ENCODE results near the gene RRBP1.
A peak's percentile ranks its signal among the peaks of the same experiment; 100 is the strongest.

RRBP1 gene

GRCh38 chr20:17584689-17585088, 97.4 kb downstream of the RRBP1 start:
- no peaks in the 10 kb centered on the region for H3K27me3 ChIP-seq (ENCODE audit: control insufficient read depth in 1 of 2, insufficient read depth in 2 of 2, low read length in 2 of 2)
- H3K27ac ChIP-seq (ENCODE audit: low read depth, low read length), result no peak overlapping the region
- no peaks in the 10 kb centered on the region for H3K9me3 ChIP-seq (ENCODE audit: control insufficient read depth in 1 of 2, low read length in 2 of 2)
- H3K4me3 ChIP-seq (ENCODE audit: low read depth in 1 of 2, low read length in 2 of 2), result no peak overlapping the region
- no peak overlapping the region for H3K9ac ChIP-seq (ENCODE audit: low read depth in 1 of 2, low read length in 2 of 2)
- peaks cover 7 to 14% of the 10 kb centered on the region in 2 donors for H3K4me1 ChIP-seq (ENCODE audit: control insufficient read depth in 1 of 2, insufficient read depth in 2 of 2, low read length in 2 of 2)
- H3K36me3 ChIP-seq (ENCODE audit: control insufficient read depth in 1 of 2, insufficient read depth in 2 of 2, low read length in 2 of 2), result no peaks in the 10 kb centered on the region

GRCh38 chr20:17583126-17583525, 98.9 kb downstream of the RRBP1 start:
- Histone ChIP-seq H3K27me3 (ENCODE audit: control insufficient read depth in 1 of 2, insufficient read depth in 2 of 2, low read length in 2 of 2) (no peaks in the 10 kb centered on the region), H3K9me3 (ENCODE audit: control insufficient read depth in 1 of 2, low read length in 2 of 2) (no peaks in the 10 kb centered on the region), H3K36me3 (ENCODE audit: control insufficient read depth in 1 of 2, insufficient read depth in 2 of 2, low read length in 2 of 2) (no peaks in the 10 kb centered on the region), H3K9ac (ENCODE audit: low read depth in 1 of 2, low read length in 2 of 2) (no peak overlapping the region), H3K27ac (ENCODE audit: low read depth, low read length) (no peak overlapping the region), H3K4me1 (ENCODE audit: control insufficient read depth in 1 of 2, insufficient read depth in 2 of 2, low read length in 2 of 2) (peaks cover 7 to 16% of the 10 kb centered on the region in 2 donors), H3K4me3 (ENCODE audit: low read depth in 1 of 2, low read length in 2 of 2) (no peak overlapping the region)

GRCh38 chr20:17580895-17581294, 101.1 kb downstream of the RRBP1 start:
- Histone ChIP-seq H3K27ac (ENCODE audit: low read depth, low read length) (no peak overlapping the region), H3K9ac (ENCODE audit: low read depth in 1 of 2, low read length in 2 of 2) (no peak overlapping the region), H3K4me1 (ENCODE audit: control insufficient read depth in 1 of 2, insufficient read depth in 2 of 2, low read length in 2 of 2) (peaks cover 7 to 10% of the 10 kb centered on the region in 2 donors), H3K36me3 (ENCODE audit: control insufficient read depth in 1 of 2, insufficient read depth in 2 of 2, low read length in 2 of 2) (no peaks in the 10 kb centered on the region), H3K4me3 (ENCODE audit: low read depth in 1 of 2, low read length in 2 of 2) (no peak overlapping the region), H3K9me3 (ENCODE audit: control insufficient read depth in 1 of 2, low read length in 2 of 2) (no peaks in the 10 kb centered on the region), H3K27me3 (ENCODE audit: control insufficient read depth in 1 of 2, insufficient read depth in 2 of 2, low read length in 2 of 2) (no peaks in the 10 kb centered on the region)

- H3K4me1 ChIP-seq (ENCODE audit: control insufficient read depth in 1 of 2, insufficient read depth in 2 of 2, low read length in 2 of 2), result peaks cover 0 to 3% of the 10 kb centered on the region in 2 donors
- no peak overlapping the region for H3K9ac ChIP-seq (ENCODE audit: low read depth in 1 of 2, low read length in 2 of 2)
- no peaks in the 10 kb centered on the region for H3K27me3 ChIP-seq (ENCODE audit: control insufficient read depth in 1 of 2, insufficient read depth in 2 of 2, low read length in 2 of 2)
- no peaks in the 10 kb centered on the region for H3K36me3 ChIP-seq (ENCODE audit: control insufficient read depth in 1 of 2, insufficient read depth in 2 of 2, low read length in 2 of 2)
- H3K9me3 ChIP-seq (ENCODE audit: control insufficient read depth in 1 of 2, low read length in 2 of 2), result no peaks in the 10 kb centered on the region
- no peak overlapping the region for H3K27ac ChIP-seq (ENCODE audit: low read depth, low read length)
- H3K4me3 ChIP-seq (ENCODE audit: low read depth in 1 of 2, low read length in 2 of 2), result no peak overlapping the region
Measured at GRCh38 chr20:17579369-17580039, 102.5 kb downstream of the RRBP1 start.

- no peaks in the 10 kb centered on the region for H3K27me3 ChIP-seq (ENCODE audit: control insufficient read depth in 1 of 2, insufficient read depth in 2 of 2, low read length in 2 of 2)
- no peaks in the 10 kb centered on the region for H3K36me3 ChIP-seq (ENCODE audit: control insufficient read depth in 1 of 2, insufficient read depth in 2 of 2, low read length in 2 of 2)
- H3K9me3 ChIP-seq (ENCODE audit: control insufficient read depth in 1 of 2, low read length in 2 of 2), result no peaks in the 10 kb centered on the region
- H3K9ac ChIP-seq (ENCODE audit: low read depth in 1 of 2, low read length in 2 of 2), result no peak overlapping the region
- H3K27ac ChIP-seq (ENCODE audit: low read depth, low read length), result no peak overlapping the region
- no peak overlapping the region for H3K4me3 ChIP-seq (ENCODE audit: low read depth in 1 of 2, low read length in 2 of 2)
- H3K4me1 ChIP-seq (ENCODE audit: control insufficient read depth in 1 of 2, insufficient read depth in 2 of 2, low read length in 2 of 2), result peaks cover under 1 to 14% of the 10 kb centered on the region in 2 donors
Measured at GRCh38 chr20:17576215-17576614, 105.8 kb downstream of the RRBP1 start.

GRCh38 chr20:17573463-17573862, 108.6 kb downstream of the RRBP1 start:
- no peaks in the 10 kb centered on the region for H3K27me3 ChIP-seq (ENCODE audit: control insufficient read depth in 1 of 2, insufficient read depth in 2 of 2, low read length in 2 of 2)
- no peak overlapping the region for H3K27ac ChIP-seq (ENCODE audit: low read depth, low read length)
- H3K9me3 ChIP-seq (ENCODE audit: control insufficient read depth in 1 of 2, low read length in 2 of 2), result no peaks in the 10 kb centered on the region
- no peak overlapping the region for H3K9ac ChIP-seq (ENCODE audit: low read depth in 1 of 2, low read length in 2 of 2)
- H3K4me1 ChIP-seq (ENCODE audit: control insufficient read depth in 1 of 2, insufficient read depth in 2 of 2, low read length in 2 of 2), result peaks cover 7 to 19% of the 10 kb centered on the region in 2 donors
- H3K36me3 ChIP-seq (ENCODE audit: control insufficient read depth in 1 of 2, insufficient read depth in 2 of 2, low read length in 2 of 2), result no peaks in the 10 kb centered on the region
- H3K4me3 ChIP-seq (ENCODE audit: low read depth in 1 of 2, low read length in 2 of 2), result no peak overlapping the region

GRCh38 chr20:17572034-17572638, 109.9 kb downstream of the RRBP1 start:
- H3K4me3 ChIP-seq (ENCODE audit: low read depth in 1 of 2, low read length in 2 of 2), result peak overlapping the region in 1 of 2 donors; percentile 27

GRCh38 chr20:17571153-17571527, 110.9 kb downstream of the RRBP1 start:
- H3K9me3 ChIP-seq (ENCODE audit: control insufficient read depth in 1 of 2, low read length in 2 of 2), result no peaks in the 10 kb centered on the region
- peaks cover 12 to 22% of the 10 kb centered on the region in 2 donors for H3K4me1 ChIP-seq (ENCODE audit: control insufficient read depth in 1 of 2, insufficient read depth in 2 of 2, low read length in 2 of 2)
- no peaks in the 10 kb centered on the region for H3K36me3 ChIP-seq (ENCODE audit: control insufficient read depth in 1 of 2, insufficient read depth in 2 of 2, low read length in 2 of 2)
- H3K4me3 ChIP-seq (ENCODE audit: low read depth in 1 of 2, low read length in 2 of 2), result peak overlapping the region; percentile 91 to 95
- H3K9ac ChIP-seq (ENCODE audit: low read depth in 1 of 2, low read length in 2 of 2), result peak overlapping the region; percentile 87 to 91
- no peak overlapping the region for H3K27ac ChIP-seq (ENCODE audit: low read depth, low read length)
- H3K27me3 ChIP-seq (ENCODE audit: control insufficient read depth in 1 of 2, insufficient read depth in 2 of 2, low read length in 2 of 2), result no peaks in the 10 kb centered on the region

More at GRCh38 chr20:17572034-17572638, 109.9 kb downstream of the RRBP1 start:
- H3K36me3 ChIP-seq (ENCODE audit: control insufficient read depth in 1 of 2, insufficient read depth in 2 of 2, low read length in 2 of 2), result no peaks in the 10 kb centered on the region
- H3K27me3 ChIP-seq (ENCODE audit: control insufficient read depth in 1 of 2, insufficient read depth in 2 of 2, low read length in 2 of 2), result no peaks in the 10 kb centered on the region
- peak overlapping the region; percentile 15 to 87 for H3K9ac ChIP-seq (ENCODE audit: low read depth in 1 of 2, low read length in 2 of 2)
- no peak overlapping the region for H3K27ac ChIP-seq (ENCODE audit: low read depth, low read length)
- peaks cover 12 to 22% of the 10 kb centered on the region in 2 donors for H3K4me1 ChIP-seq (ENCODE audit: control insufficient read depth in 1 of 2, insufficient read depth in 2 of 2, low read length in 2 of 2)
- no peaks in the 10 kb centered on the region for H3K9me3 ChIP-seq (ENCODE audit: control insufficient read depth in 1 of 2, low read length in 2 of 2)

- Histone ChIP-seq H3K9ac (ENCODE audit: low read depth in 1 of 2, low read length in 2 of 2) (peak overlapping the region; percentile 87 to 91), H3K36me3 (ENCODE audit: control insufficient read depth in 1 of 2, insufficient read depth in 2 of 2, low read length in 2 of 2) (no peaks in the 10 kb centered on the region), H3K4me1 (ENCODE audit: control insufficient read depth in 1 of 2, insufficient read depth in 2 of 2, low read length in 2 of 2) (peaks cover 12 to 22% of the 10 kb centered on the region in 2 donors), H3K4me3 (ENCODE audit: low read depth in 1 of 2, low read length in 2 of 2) (peak overlapping the region; percentile 91 to 95), H3K9me3 (ENCODE audit: control insufficient read depth in 1 of 2, low read length in 2 of 2) (no peaks in the 10 kb centered on the region), H3K27ac (ENCODE audit: low read depth, low read length) (peak overlapping the region; percentile 96), H3K27me3 (ENCODE audit: control insufficient read depth in 1 of 2, insufficient read depth in 2 of 2, low read length in 2 of 2) (no peaks in the 10 kb centered on the region)
Measured at GRCh38 chr20:17570347-17571152, 111.5 kb downstream of the RRBP1 start.
